Left renal pelvis (tissue), 4 donors: ENCODE results near the gene CD22. TPM values are rescaled to one million over a fixed set of nuclear protein-coding genes. Genes with fewer than 3 reads are reported as not detected.

Source experiments
- DNase-seq, 4 donors: peaks; one replicate each; pipeline ENCODE4 v3.0.0-alpha.2; 2013; ENCODE audit warnings: low read depth in 4 of 4, low spot score in 3 of 4
- polyA plus RNA-seq, 4 donors: library from polyadenylated mRNA; unstranded; fragments of 120-200 nt; gene quantifications; one replicate each; pipeline ENCODE4 v1.2.1, GENCODE V29; 2013; ENCODE audit not compliant: insufficient read length in 4 of 4

CD22 gene
- polyA plus RNA-seq, 4 donors = 7.5 to 43.9 (median 29.6) TPM

DNA sequence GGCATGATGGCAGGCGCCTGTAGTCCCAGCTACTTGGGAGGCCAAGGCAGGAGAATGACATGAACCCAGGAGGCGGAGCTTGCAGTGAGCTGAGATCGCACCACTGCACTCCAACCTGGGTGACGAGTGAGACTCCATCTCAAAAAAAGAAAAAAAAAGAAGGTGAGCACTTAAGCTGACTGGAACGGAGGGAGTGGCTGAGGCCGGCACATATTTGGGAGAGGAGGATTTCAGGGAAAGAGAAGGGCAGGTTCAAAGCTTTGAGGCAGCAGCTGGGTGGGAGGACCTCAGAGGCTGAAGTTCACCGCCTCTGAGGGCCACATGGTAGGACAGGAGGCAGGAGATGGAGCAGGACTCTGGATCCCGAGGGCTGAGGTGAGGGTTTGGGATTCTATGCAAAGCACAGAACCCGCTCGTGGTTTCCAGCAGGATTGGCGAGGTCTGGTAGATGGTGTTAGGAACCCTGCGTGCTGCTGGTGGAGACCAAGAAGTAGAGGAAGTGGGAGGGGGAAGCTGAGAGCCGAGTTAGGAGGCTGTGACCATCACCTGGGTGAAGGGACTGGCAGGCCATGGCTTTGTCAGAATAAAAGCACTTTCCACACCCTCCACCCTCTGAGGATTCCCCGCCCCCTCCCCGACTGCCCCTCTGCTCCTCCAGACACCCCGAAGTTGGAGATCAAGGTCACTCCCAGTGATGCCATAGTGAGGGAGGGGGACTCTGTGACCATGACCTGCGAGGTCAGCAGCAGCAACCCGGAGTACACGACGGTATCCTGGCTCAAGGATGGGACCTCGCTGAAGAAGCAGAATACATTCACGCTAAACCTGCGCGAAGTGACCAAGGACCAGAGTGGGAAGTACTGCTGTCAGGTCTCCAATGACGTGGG, 8.4 kb downstream of the CD22 start:
- no peak for DNase-seq

- DNase-seq = no peak
These were observed 9.0 kb downstream of the CD22 start for GRCh38 chr19:35337984-35338296.

- no peak for DNase-seq
These were observed 11.4 kb downstream of the CD22 start for GRCh38 chr19:35340431-35340830.

- DNase-seq = no peak
These were observed 12.0 kb downstream of the CD22 start for GRCh38 chr19:35341006-35341405.

DNA sequence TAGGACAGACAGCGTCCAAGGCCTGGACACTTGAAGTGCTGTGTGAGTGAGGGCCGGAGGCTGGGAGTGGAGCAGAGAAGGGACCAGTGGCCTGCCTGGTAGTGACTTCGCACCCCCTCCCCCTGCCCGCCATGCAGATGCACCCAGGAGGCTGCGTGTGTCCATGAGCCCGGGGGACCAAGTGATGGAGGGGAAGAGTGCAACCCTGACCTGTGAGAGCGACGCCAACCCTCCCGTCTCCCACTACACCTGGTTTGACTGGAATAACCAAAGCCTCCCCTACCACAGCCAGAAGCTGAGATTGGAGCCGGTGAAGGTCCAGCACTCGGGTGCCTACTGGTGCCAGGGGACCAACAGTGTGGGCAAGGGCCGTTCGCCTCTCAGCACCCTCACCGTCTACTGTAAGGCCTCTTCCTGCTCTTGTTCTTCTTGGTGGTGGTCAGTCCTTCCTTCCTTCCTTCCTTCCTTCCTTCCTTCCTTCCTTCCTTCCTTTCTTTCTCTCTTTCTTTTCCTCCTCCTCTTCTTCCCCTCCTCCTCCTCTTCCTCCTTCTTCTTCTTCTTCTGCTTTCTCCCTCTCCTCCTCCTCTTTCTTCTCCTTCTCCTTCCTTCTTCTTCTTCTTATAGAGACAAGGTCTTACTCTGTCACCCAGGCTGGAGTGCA, 12.7 kb downstream of the CD22 start:
- DNase-seq = no peak

DNA sequence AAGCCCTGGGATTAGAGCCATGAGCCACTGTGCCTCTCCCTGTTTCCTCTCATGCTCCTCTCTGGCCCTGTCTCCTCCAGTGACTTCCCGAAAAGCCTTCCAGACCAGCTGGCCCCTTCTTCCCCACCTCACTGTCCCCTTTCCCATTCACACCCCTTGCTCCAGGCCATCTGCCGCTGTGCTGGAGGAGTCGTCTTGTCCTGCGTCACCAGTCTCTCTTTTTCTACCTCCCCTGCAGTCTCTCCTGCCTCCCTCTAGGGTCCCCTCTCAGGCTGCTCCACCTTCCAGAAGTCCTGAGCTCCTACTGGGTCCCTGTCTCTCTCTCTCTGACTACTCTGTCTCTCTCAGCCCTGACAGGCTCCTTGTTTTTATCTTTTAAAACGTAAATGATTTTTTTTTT, 13.4 kb downstream of the CD22 start:
- no peak for DNase-seq

DNA sequence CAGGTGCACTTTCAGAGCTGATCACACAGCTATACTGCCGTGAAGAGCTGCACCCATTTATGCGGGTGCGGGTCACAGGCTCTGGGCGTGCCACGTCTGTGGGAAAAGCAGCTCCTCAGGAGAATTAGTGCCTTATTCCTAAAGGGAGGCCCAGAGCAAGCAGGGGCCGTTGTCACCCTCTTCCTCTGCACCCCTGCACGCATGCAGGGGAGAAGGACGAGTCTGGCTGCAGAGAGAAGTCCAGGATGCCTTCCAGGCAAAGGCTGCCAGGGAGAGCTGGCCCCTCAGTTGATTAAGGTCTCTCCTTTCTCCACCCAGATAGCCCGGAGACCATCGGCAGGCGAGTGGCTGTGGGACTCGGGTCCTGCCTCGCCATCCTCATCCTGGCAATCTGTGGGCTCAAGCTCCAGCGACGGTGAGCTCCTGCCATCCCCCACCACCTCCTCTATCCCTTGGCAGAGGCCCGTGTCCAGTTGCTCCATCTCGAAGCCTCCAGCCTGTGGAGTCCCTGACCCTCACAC, 15.6 kb downstream of the CD22 start:
- no peak for DNase-seq

- no peak for DNase-seq
These were observed 16.7 kb downstream of the CD22 start for GRCh38 chr19:35345671-35346111.

DNA sequence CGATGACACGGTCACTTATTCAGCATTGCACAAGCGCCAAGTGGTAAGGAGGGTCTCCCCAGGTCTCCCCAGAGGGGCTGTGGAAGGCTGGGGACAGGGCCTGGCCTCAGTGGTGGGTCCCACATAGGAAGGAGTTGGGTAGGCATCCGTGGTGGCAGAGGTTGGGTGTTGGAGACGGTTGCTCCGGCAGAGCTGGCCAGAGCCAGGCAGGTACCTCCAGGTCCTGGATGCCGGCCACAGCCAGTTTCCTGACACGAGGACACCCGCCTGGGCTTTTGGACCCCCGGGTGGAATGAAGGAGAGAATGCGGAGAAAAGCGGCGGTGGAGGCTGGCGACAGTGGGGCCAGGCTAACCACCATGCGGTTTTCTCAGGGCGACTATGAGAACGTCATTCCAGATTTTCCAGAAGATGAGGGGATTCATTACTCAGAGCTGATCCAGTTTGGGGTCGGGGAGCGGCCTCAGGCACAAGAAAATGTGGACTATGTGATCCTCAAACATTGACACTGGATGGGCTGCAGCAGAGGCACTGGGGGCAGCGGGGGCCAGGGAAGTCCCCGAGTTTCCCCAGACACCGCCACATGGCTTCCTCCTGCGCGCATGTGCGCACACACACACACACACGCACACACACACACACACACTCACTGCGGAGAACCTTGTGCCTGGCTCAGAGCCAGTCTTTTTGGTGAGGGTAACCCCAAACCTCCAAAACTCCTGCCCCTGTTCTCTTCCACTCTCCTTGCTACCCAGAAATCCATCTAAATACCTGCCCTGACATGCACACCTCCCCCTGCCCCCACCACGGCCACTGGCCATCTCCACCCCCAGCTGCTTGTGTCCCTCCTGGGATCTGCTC, 17.4 kb downstream of the CD22 start:
- no peak for DNase-seq

DNA sequence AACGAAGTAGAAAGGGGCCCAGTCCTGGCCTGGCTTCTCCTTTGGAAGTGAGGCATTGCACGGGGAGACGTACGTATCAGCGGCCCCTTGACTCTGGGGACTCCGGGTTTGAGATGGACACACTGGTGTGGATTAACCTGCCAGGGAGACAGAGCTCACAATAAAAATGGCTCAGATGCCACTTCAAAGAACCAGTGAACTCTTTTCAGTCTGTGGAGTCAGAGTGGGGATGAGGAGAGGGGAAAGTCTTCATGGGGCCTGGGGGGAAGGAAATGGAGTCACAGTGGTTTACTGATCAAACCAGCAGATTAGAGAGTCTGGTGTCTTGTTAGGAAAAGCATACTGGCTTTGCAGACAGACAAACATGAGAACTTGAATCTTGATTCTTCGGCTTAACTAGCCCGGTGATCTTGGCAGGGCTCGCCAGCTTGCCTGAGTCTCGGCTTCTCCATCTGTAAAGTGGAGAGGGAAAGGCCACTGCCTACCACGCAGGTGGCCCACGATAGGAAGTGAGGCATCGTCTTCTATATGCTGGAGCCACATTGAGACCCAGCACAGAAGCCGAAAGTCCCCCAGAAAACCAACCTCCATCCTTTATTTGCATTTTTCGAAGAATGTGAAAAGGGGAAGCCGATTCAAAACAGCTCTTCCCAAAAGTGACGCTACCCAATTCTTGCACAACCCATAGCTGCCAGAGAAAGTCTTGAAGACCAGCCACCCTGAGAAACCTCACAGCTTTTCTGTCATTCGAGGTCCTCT, 18.4 kb downstream of the CD22 start, which contains the start of gene FFAR1:
Gene FFAR1, plus strand, starts transcription at position 732 of the 759 bp plus-strand sequence. CDS start 3,650 bp downstream, outside the sequence.
- no peak for DNase-seq

DNA sequence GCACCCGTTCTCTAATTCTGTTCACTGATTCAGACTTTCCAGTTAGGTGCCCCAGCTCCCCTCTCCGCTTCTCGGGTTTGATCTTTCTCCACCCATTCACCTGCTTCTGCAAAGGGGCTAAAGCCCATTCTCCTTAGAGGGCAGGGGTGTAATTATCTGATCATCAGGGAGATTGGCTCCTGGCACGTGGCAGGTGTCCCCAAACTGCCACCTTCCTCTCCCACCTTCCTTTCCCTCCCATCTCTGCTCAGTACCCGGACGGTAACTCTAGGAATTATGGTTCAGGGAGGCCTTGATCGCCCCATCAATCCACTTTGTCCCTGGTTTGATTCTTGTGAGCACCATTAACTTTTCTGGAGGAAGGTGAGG, 18.9 kb downstream of the CD22 start:
- DNase-seq = no peak

GRCh38 chr19:35348911-35349611, 20.1 kb downstream of the CD22 start:
- no peak for DNase-seq

GRCh38 chr19:35349614-35350521, 20.9 kb downstream of the CD22 start:
- DNase-seq = no peak

- peak in 1 of 4 donors; percentile 29 for DNase-seq
These were observed 21.6 kb downstream of the CD22 start for GRCh38 chr19:35350591-35350990.

DNA sequence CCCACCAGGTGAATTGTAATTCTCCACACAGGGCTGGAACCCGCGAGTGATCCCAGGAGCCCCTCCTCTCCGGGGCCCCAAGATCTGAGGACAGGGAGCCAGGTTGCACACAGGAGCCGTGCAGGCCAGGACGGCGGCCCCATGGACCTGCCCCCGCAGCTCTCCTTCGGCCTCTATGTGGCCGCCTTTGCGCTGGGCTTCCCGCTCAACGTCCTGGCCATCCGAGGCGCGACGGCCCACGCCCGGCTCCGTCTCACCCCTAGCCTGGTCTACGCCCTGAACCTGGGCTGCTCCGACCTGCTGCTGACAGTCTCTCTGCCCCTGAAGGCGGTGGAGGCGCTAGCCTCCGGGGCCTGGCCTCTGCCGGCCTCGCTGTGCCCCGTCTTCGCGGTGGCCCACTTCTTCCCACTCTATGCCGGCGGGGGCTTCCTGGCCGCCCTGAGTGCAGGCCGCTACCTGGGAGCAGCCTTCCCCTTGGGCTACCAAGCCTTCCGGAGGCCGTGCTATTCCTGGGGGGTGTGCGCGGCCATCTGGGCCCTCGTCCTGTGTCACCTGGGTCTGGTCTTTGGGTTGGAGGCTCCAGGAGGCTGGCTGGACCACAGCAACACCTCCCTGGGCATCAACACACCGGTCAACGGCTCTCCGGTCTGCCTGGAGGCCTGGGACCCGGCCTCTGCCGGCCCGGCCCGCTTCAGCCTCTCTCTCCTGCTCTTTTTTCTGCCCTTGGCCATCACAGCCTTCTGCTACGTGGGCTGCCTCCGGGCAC, 22.6 kb downstream of the CD22 start:
- no peak for DNase-seq

DNA sequence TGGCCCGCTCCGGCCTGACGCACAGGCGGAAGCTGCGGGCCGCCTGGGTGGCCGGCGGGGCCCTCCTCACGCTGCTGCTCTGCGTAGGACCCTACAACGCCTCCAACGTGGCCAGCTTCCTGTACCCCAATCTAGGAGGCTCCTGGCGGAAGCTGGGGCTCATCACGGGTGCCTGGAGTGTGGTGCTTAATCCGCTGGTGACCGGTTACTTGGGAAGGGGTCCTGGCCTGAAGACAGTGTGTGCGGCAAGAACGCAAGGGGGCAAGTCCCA, 23.1 kb downstream of the CD22 start:
- DNase-seq = no peak

DNA sequence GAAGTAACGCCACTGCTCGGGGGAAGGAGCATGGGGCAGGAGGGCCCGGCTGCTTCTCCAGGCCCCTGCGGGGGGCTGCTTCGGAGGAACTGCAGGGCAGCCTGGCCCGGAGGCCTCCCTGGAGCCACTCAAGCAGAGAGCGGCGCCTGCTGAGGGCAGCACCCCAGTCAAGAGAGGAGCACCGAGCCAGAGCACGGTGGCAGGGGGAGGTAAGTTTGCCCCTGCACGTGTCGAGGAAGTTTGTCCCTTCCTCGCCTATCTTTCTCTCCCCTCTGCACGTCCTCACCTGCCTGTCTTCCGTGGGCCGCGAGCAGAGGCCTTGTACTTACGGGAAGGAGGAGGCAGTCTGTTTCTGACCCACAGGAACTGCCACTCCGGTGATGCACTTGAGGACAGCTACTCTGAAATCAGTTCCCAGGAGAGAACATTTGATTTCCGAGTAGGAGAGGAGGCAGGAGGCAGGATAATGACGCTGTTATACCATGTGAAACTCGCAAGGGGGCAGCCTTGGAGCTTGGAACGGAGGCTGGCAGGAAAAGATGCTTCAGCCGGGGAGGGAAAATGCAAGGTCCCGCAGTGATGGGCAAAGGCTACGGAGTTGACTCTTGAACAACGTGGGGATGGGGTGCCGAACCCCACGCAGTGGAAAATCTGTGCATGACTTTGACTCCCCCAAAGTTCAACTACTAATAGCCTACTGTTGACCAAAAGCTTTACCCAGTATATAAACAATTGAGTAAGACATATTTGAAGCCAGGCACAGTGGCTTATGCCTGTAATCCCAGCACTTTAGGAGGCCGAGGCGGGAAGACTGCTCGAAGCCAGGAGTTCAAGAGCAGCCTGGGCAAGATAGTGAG, 23.7 kb downstream of the CD22 start:
- DNase-seq = peak; percentile 48 to 60 (median 50)
